Measurements from ENCODE around the gene FSHR. TPM values are rescaled to one million over a fixed set of nuclear protein-coding genes. Genes with fewer than 3 reads are reported as not detected.

FSHR gene
- total RNA-seq, 1 donor from 2014 or later, result not detected

DNA sequence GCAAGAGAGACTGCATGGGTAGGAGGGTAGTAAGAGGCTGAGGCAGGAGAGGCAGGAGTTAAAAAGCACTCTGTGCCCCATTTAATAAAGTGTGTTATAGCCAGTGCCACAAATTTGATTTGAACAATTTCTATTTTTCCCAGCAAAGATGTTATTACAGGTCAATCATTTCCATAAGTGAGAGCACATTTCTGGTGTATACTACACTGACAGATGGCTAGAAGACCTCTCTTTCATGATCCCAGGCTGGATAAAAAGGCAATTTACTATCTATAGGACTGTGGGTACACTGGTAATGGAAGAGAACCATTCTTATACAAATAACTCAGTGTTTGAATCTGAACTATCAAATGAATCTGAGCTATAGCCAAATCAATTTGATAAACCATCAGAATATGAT lies 176.2 kb downstream of the FSHR start:
- H3K27ac Mint-ChIP-seq (ENCODE audit: unreplicated experiment), result no peak overlapping the region
- H3K9me3 Mint-ChIP-seq (ENCODE audit: low read depth), result no peaks in the 10 kb centered on the region
- TF ChIP-seq, protein P1, sequence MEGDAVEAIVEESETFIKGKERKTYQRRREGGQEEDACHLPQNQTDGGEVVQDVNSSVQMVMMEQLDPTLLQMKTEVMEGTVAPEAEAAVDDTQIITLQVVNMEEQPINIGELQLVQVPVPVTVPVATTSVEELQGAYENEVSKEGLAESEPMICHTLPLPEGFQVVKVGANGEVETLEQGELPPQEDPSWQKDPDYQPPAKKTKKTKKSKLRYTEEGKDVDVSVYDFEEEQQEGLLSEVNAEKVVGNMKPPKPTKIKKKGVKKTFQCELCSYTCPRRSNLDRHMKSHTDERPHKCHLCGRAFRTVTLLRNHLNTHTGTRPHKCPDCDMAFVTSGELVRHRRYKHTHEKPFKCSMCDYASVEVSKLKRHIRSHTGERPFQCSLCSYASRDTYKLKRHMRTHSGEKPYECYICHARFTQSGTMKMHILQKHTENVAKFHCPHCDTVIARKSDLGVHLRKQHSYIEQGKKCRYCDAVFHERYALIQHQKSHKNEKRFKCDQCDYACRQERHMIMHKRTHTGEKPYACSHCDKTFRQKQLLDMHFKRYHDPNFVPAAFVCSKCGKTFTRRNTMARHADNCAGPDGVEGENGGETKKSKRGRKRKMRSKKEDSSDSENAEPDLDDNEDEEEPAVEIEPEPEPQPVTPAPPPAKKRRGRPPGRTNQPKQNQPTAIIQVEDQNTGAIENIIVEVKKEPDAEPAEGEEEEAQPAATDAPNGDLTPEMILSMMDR (IDR thresholded peaks at IDR 0.05), result no peak
- DNase-seq (ENCODE audit: low spot score), result no peak
- H3K36me3 Mint-ChIP-seq (ENCODE audit: low read depth), result no peaks in the 10 kb centered on the region
- peaks cover 17% of the 10 kb centered on the region for H3K27me3 Mint-ChIP-seq (ENCODE audit: low read depth)
- no peaks in the 10 kb centered on the region for H3K4me1 Mint-ChIP-seq (ENCODE audit: low read depth)
- H3K4me3 Mint-ChIP-seq (ENCODE audit: unreplicated experiment), result no peak overlapping the region

DNA sequence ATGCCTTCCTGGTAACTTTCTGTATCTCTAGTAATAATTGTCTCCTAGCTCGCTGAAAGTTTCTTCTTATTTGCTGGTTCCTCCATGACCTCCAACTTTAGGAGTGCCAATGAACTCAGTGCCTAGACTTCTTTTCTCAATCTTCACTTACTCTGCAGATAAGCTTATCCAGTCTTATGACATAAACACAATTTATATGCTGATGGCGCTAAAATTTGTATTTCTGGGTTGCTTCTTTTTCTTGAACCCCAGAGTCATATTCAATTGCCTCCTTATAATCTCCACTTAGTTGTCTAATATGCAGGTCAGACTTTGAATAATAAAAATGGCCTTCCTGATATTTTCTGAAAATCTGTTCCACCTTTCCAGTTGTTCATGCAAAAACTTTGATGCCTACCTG lies 182.5 kb downstream of the FSHR start:
- TF ChIP-seq, protein P1 (IDR thresholded peaks at IDR 0.05), result no peak
- Mint-ChIP-seq H3K4me1 (ENCODE audit: low read depth) (no peaks in the 10 kb centered on the region), H3K4me3 (ENCODE audit: unreplicated experiment) (no peak overlapping the region), H3K27ac (ENCODE audit: unreplicated experiment) (no peak overlapping the region), H3K27me3 (ENCODE audit: low read depth) (peaks cover 5% of the 10 kb centered on the region), H3K9me3 (ENCODE audit: low read depth) (no peaks in the 10 kb centered on the region), H3K36me3 (ENCODE audit: low read depth) (no peaks in the 10 kb centered on the region)
- no peak for DNase-seq (ENCODE audit: low spot score)

DNA sequence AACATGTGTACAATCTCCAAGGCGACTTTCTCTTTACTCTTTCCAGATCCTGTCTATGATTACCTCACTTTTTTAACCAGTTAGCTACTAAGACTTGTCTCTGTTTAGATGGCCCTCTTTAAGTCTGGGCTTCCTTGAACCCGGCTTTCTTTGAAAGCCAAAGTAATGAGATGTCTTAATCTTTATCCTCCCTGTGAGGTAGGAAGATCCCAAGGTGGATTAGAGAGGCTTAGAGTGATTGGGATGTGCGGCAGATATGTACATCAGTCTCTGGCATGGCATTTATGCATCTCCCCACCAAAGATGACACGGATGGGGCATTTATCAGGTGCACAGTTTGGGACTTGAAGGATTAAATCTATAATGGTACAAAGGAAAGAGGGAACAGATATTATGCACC lies 186.3 kb downstream of the FSHR start:
- no peaks in the 10 kb centered on the region for H3K27me3 Mint-ChIP-seq (ENCODE audit: low read depth)
- no peaks in the 10 kb centered on the region for H3K9me3 Mint-ChIP-seq (ENCODE audit: low read depth)
- TF ChIP-seq, protein P1 (IDR thresholded peaks at IDR 0.05), result no peak
- no peak overlapping the region for H3K27ac Mint-ChIP-seq (ENCODE audit: unreplicated experiment)
- H3K4me1 Mint-ChIP-seq (ENCODE audit: low read depth), result no peaks in the 10 kb centered on the region
- no peaks in the 10 kb centered on the region for H3K36me3 Mint-ChIP-seq (ENCODE audit: low read depth)
- no peak overlapping the region for H3K4me3 Mint-ChIP-seq (ENCODE audit: unreplicated experiment)
- DNase-seq (ENCODE audit: low spot score), result no peak

DNA sequence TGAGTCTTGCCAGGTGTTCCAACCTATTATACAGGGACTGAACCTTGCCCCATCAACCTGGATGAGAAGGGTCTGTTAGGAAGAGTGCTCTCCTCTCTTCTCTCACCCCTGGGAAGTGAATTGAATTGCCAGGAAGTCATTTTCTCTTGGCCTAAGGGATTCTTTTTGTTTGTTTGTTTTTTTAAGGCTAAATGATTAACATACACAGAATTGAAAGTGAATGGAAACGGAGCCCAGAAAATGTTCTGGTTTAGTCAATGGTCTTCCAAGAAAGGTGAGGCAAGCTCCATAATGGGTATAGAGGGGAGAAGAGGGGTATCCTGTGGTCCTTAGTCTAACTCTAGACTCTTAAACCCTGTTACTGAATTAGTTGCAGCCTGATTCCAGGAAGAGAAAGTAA lies 189.1 kb downstream of the FSHR start:
- H3K9me3 Mint-ChIP-seq (ENCODE audit: low read depth), result no peaks in the 10 kb centered on the region
- no peaks in the 10 kb centered on the region for H3K4me1 Mint-ChIP-seq (ENCODE audit: low read depth)
- TF ChIP-seq, protein P1 (IDR thresholded peaks at IDR 0.05), result no peak

DNA sequence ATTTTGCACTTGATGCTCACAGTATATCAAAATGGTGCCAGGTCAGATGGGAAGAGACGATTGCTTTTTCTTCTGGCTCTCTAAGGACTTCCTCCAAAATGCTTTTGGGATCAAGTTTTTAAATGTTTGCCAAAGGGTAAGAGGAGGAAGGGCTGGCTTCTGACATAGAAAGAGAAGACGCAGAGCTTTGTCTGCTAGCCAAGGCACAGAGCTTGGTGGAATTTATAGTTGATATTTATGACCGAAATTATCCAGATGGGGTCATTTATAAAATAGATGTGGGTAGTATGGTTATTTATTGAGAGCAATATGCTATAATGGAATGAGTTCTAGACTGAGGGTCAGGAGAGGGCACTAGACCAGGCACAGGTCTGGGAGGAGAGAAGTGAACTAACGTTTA lies 193.3 kb downstream of the FSHR start:
- peaks cover 19% of the 10 kb centered on the region for H3K27me3 Mint-ChIP-seq (ENCODE audit: low read depth)
- H3K27ac Mint-ChIP-seq (ENCODE audit: unreplicated experiment), result no peak overlapping the region
- DNase-seq (ENCODE audit: low spot score), result no peak
- TF ChIP-seq, protein P1 (IDR thresholded peaks at IDR 0.05), result no peak
- no peaks in the 10 kb centered on the region for H3K9me3 Mint-ChIP-seq (ENCODE audit: low read depth)
- H3K36me3 Mint-ChIP-seq (ENCODE audit: low read depth), result no peaks in the 10 kb centered on the region
- H3K4me3 Mint-ChIP-seq (ENCODE audit: unreplicated experiment), result no peak overlapping the region
- H3K4me1 Mint-ChIP-seq (ENCODE audit: low read depth), result no peaks in the 10 kb centered on the region

More for the DNA sequence above, 189.1 kb downstream of the FSHR start:
- Mint-ChIP-seq H3K36me3 (ENCODE audit: low read depth) (no peaks in the 10 kb centered on the region), H3K27me3 (ENCODE audit: low read depth) (peaks cover 5% of the 10 kb centered on the region), H3K4me3 (ENCODE audit: unreplicated experiment) (no peak overlapping the region), H3K27ac (ENCODE audit: unreplicated experiment) (no peak overlapping the region)
- no peak for DNase-seq (ENCODE audit: low spot score)

Data from chondrocyte (in vitro differentiated cells).